Measurements from ENCODE around the gene GIMAP8. TPM values are rescaled to one million over a fixed set of nuclear protein-coding genes. Genes with fewer than 3 reads are reported as not detected.

GIMAP8 gene
- total RNA-seq, 1 experiment from 2014 or later = 0.07 TPM

DNA sequence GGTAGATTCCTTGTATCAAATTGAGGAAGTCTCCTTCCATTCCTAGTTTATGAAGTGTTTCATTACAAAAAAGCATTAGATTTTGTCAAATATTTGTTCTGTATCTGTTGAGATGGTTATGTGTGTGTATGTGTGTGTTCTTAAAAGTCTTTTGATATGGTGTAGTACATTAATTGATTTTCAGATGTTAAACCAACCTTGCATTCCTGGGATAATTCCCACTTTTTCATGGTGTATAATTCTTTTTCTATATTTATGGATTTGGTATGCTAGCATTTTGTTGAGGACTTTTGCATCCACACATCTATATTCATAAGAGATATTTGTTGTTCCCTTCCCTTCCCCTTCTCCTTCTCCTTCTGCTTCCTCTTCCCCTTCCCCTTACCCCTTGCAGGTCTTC is 8.9 kb upstream of the GIMAP8 start:
- H3K36me3 ChIP-seq (ENCODE audit: control insufficient read depth, insufficient read depth, low read length) = no peaks in the 10 kb centered on the region
- no peak for DNase-seq
- ChIA-PET POLR2A (no interaction called here), CTCF (no interaction called here)
- Mint-ChIP-seq H3K27ac (ENCODE audit: unreplicated experiment) (no peak overlapping the region), H3K4me3 (ENCODE audit: unreplicated experiment) (no peak overlapping the region), H3K9me3 (ENCODE audit: unreplicated experiment) (peaks cover 27% of the 10 kb centered on the region), H3K36me3 (ENCODE audit: insufficient read depth, unreplicated experiment) (no peaks in the 10 kb centered on the region), H3K4me1 (ENCODE audit: low read depth, unreplicated experiment) (no peaks in the 10 kb centered on the region), H3K27me3 (ENCODE audit: insufficient read depth, unreplicated experiment) (peaks cover 7% of the 10 kb centered on the region)
- no peak overlapping the region for H3K4me3 ChIP-seq (ENCODE audit: low read depth, low read length)
- no TSS peak for BruUV-seq (replicated peaks)
- intact Hi-C loops (cut with micrococcal nuclease; ENCODE audit: unreplicated experiment) = no loop called here
- TF ChIP-seq, protein P1, sequence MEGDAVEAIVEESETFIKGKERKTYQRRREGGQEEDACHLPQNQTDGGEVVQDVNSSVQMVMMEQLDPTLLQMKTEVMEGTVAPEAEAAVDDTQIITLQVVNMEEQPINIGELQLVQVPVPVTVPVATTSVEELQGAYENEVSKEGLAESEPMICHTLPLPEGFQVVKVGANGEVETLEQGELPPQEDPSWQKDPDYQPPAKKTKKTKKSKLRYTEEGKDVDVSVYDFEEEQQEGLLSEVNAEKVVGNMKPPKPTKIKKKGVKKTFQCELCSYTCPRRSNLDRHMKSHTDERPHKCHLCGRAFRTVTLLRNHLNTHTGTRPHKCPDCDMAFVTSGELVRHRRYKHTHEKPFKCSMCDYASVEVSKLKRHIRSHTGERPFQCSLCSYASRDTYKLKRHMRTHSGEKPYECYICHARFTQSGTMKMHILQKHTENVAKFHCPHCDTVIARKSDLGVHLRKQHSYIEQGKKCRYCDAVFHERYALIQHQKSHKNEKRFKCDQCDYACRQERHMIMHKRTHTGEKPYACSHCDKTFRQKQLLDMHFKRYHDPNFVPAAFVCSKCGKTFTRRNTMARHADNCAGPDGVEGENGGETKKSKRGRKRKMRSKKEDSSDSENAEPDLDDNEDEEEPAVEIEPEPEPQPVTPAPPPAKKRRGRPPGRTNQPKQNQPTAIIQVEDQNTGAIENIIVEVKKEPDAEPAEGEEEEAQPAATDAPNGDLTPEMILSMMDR (IDR thresholded peaks at IDR 0.05; ENCODE audit: insufficient read depth in 1 of 2, low read depth in 1 of 2, low read length in 1 of 2, severe bottlenecking in 1 of 2, unreplicated experiment in 1 of 2) = no peak
- peaks cover 7% of the 10 kb centered on the region; the same call in 1 of the 2 replicates for H3K9me3 ChIP-seq
- no peaks in the 10 kb centered on the region for H3K4me1 ChIP-seq
- no peaks in the 10 kb centered on the region for H3K27me3 ChIP-seq (replicated peaks; ENCODE audit: control insufficient read depth, insufficient read depth, low read length)

DNA sequence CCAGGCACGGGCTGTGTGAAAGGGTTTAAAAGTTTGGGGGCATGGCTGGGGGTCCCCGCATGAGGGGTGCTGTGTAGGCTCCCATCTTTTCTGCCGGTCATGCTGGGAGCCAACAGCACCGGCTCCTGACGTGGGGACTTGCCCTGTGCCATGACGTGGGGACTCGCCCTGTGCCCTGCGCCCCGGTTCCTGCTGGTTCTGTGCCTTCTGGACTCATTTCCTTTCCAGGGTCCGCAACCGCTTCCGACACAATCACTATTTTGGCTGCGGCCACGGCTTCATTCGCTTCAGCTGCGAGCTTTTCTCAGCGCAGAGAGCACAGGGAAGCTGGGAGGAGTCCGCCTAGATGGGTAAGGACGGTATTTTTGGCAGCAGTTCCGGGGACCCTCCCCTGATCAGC is 7.6 kb upstream of the GIMAP8 start:
- H3K9me3 Mint-ChIP-seq (ENCODE audit: unreplicated experiment) = peaks cover 27% of the 10 kb centered on the region
- Histone ChIP-seq H3K27me3 (replicated peaks; ENCODE audit: control insufficient read depth, insufficient read depth, low read length) (no peaks in the 10 kb centered on the region), H3K36me3 (ENCODE audit: control insufficient read depth, insufficient read depth, low read length) (no peaks in the 10 kb centered on the region), H3K9me3 (peaks cover 7% of the 10 kb centered on the region; the same call in 1 of the 2 replicates), H3K4me1 (no peaks in the 10 kb centered on the region), H3K4me3 (ENCODE audit: low read depth, low read length) (no peak overlapping the region)
- BruUV-seq (replicated peaks) = no TSS peak
- intact Hi-C loops (cut with micrococcal nuclease; ENCODE audit: unreplicated experiment) = no loop called here
- ChIA-PET CTCF (no interaction called here), POLR2A (no interaction called here)
- TF ChIP-seq, protein P1 (IDR thresholded peaks at IDR 0.05; ENCODE audit: insufficient read depth in 1 of 2, low read depth in 1 of 2, low read length in 1 of 2, severe bottlenecking in 1 of 2, unreplicated experiment in 1 of 2) = no peak
- no peak overlapping the region for H3K4me3 Mint-ChIP-seq (ENCODE audit: unreplicated experiment)
- H3K4me1 Mint-ChIP-seq (ENCODE audit: low read depth, unreplicated experiment) = no peaks in the 10 kb centered on the region
- H3K27me3 Mint-ChIP-seq (ENCODE audit: insufficient read depth, unreplicated experiment) = peaks cover 7% of the 10 kb centered on the region
- DNase-seq = no peak
- no peaks in the 10 kb centered on the region for H3K36me3 Mint-ChIP-seq (ENCODE audit: insufficient read depth, unreplicated experiment)
- no peak overlapping the region for H3K27ac Mint-ChIP-seq (ENCODE audit: unreplicated experiment)

DNA sequence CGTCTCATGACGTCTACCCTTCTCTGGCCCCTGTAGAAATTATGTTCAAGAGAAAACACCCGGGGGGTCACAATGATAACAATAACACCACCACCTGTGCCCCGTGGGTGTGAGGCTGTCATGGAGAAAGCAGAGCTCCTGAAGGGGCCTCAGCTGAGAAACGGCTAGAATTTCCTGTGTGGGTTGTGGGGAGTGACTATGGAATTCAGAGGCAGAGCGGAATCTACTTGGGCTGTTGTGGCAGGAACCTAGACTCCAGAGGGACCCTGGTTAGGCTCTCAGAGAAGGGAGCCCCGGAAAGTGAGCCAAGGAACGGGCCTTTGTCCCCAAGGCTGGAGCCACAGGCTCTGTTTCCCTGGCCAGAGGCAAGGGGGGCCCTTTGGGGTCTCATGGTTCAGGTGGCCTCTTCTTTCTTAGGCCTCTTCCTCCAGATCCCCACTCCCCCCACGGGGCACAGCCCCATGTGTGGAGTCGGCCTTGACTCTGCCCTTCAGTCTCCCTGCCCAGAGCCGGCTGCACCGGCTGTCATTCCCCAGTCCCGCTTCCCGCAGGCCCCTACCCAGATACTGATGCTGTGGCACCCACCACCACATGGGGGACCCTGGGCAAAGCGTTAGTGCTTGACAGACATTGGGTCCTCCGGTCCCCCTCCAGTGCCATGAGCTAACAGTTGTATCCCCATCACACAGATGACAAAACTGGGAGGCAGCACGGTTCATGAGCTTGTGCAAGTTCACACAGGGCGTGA is 6.5 kb upstream of the GIMAP8 start:
- Histone ChIP-seq H3K36me3 (ENCODE audit: control insufficient read depth, insufficient read depth, low read length) (no peaks in the 10 kb centered on the region), H3K4me3 (ENCODE audit: low read depth, low read length) (no peak overlapping the region), H3K4me1 (no peaks in the 10 kb centered on the region), H3K27me3 (replicated peaks; ENCODE audit: control insufficient read depth, insufficient read depth, low read length) (no peaks in the 10 kb centered on the region), H3K9me3 (peaks cover 7% of the 10 kb centered on the region; the same call in 1 of the 2 replicates)
- TF ChIP-seq, protein P1 (IDR thresholded peaks at IDR 0.05; ENCODE audit: insufficient read depth in 1 of 2, low read depth in 1 of 2, low read length in 1 of 2, severe bottlenecking in 1 of 2, unreplicated experiment in 1 of 2) = no peak
- ChIA-PET CTCF (no interaction called here), POLR2A (no interaction called here)
- peaks cover 7% of the 10 kb centered on the region for H3K4me1 Mint-ChIP-seq (ENCODE audit: low read depth, unreplicated experiment)
- intact Hi-C loops (cut with micrococcal nuclease; ENCODE audit: unreplicated experiment) = no loop called here
- no peak overlapping the region for H3K27ac Mint-ChIP-seq (ENCODE audit: unreplicated experiment)
- no peaks in the 10 kb centered on the region for H3K36me3 Mint-ChIP-seq (ENCODE audit: insufficient read depth, unreplicated experiment)
- H3K9me3 Mint-ChIP-seq (ENCODE audit: unreplicated experiment) = peaks cover 27% of the 10 kb centered on the region
- H3K27me3 Mint-ChIP-seq (ENCODE audit: insufficient read depth, unreplicated experiment) = peaks cover 10% of the 10 kb centered on the region
- DNase-seq = no peak
- no TSS peak for BruUV-seq (replicated peaks)
- H3K4me3 Mint-ChIP-seq (ENCODE audit: unreplicated experiment) = no peak overlapping the region

All from Caco-2 (cell line).